ENCODE data around the gene LAMA2. TPM values are rescaled to one million over a fixed set of nuclear protein-coding genes. Genes with fewer than 3 reads are reported as not detected.

LAMA2 gene
- total RNA-seq, 1 donor from 2014 or later, result 1.8 TPM

GRCh38 chr6:128997880-128998279 is 114.9 kb downstream of the LAMA2 start:
- no peak overlapping the region for H3K27ac Mint-ChIP-seq (ENCODE audit: unreplicated experiment)
- Histone ChIP-seq H3K36me3 (ENCODE audit: insufficient read depth, low read length) (no peaks in the 10 kb centered on the region), H3K9me3 (ENCODE audit: insufficient read depth, low read depth, low read length) (no peaks in the 10 kb centered on the region), H3K4me1 (ENCODE audit: insufficient read depth, low read length) (no peaks in the 10 kb centered on the region), H3K4me2 (ENCODE audit: low read length) (no peak overlapping the region), H3K27ac (ENCODE audit: low read depth, low read length) (no peak overlapping the region), H3K9ac (ENCODE audit: low read length) (no peak overlapping the region), H3K4me3 (ENCODE audit: insufficient read depth, low read depth, low read length) (no peak overlapping the region), H3K79me2 (ENCODE audit: insufficient read depth, low read length) (no peaks in the 10 kb centered on the region), H3K27me3 (ENCODE audit: insufficient read depth, low read length) (no peaks in the 10 kb centered on the region), H2AFZ (ENCODE audit: low read depth, low read length) (no peak overlapping the region), H4K20me1 (ENCODE audit: insufficient read depth, low read length) (no peaks in the 10 kb centered on the region)
- H3K36me3 Mint-ChIP-seq (ENCODE audit: low read depth, unreplicated experiment), result peaks cover 2% of the 10 kb centered on the region
- no peaks in the 10 kb centered on the region for H3K27me3 Mint-ChIP-seq (ENCODE audit: low read depth, unreplicated experiment)
- H3K4me1 Mint-ChIP-seq (ENCODE audit: low read depth, unreplicated experiment), result no peaks in the 10 kb centered on the region
- FAIRE-seq, result no peak
- peaks cover 17% of the 10 kb centered on the region for H3K9me3 Mint-ChIP-seq (ENCODE audit: unreplicated experiment)
- no peak overlapping the region for H3K4me3 Mint-ChIP-seq (ENCODE audit: unreplicated experiment)
- DNase-seq (ENCODE audit: low read depth), result no peak
- no peak for TF ChIP-seq CTCF (IDR thresholded peaks at IDR 0.05; ENCODE audit: insufficient read depth, low read depth, low read length)
- no peak for TF ChIP-seq EZH2 (IDR thresholded peaks at IDR 0.05; ENCODE audit: insufficient read depth, low read length)

- Mint-ChIP-seq H3K9me3 (ENCODE audit: unreplicated experiment) (no peaks in the 10 kb centered on the region), H3K27me3 (ENCODE audit: low read depth, unreplicated experiment) (no peaks in the 10 kb centered on the region), H3K27ac (ENCODE audit: unreplicated experiment) (no peak overlapping the region), H3K36me3 (ENCODE audit: low read depth, unreplicated experiment) (no peaks in the 10 kb centered on the region), H3K4me3 (ENCODE audit: unreplicated experiment) (no peak overlapping the region), H3K4me1 (ENCODE audit: low read depth, unreplicated experiment) (peaks cover 7% of the 10 kb centered on the region)
- Histone ChIP-seq H3K36me3 (ENCODE audit: insufficient read depth, low read length) (no peaks in the 10 kb centered on the region), H3K9ac (ENCODE audit: low read length) (no peak overlapping the region), H4K20me1 (ENCODE audit: insufficient read depth, low read length) (no peaks in the 10 kb centered on the region), H3K4me2 (ENCODE audit: low read length) (no peak overlapping the region), H3K9me3 (ENCODE audit: insufficient read depth, low read depth, low read length) (no peaks in the 10 kb centered on the region), H3K4me3 (ENCODE audit: insufficient read depth, low read depth, low read length) (no peak overlapping the region), H2AFZ (ENCODE audit: low read depth, low read length) (no peak overlapping the region), H3K27me3 (ENCODE audit: insufficient read depth, low read length) (no peaks in the 10 kb centered on the region), H3K4me1 (ENCODE audit: insufficient read depth, low read length) (no peaks in the 10 kb centered on the region), H3K27ac (ENCODE audit: low read depth, low read length) (no peak overlapping the region), H3K79me2 (ENCODE audit: insufficient read depth, low read length) (no peaks in the 10 kb centered on the region)
- DNase-seq (ENCODE audit: low read depth) (no peak), FAIRE-seq (no peak)
- no peak for TF ChIP-seq EZH2 (IDR thresholded peaks at IDR 0.05; ENCODE audit: insufficient read depth, low read length)
- TF ChIP-seq CTCF (IDR thresholded peaks at IDR 0.05; ENCODE audit: insufficient read depth, low read depth, low read length), result no peak
Observed at GRCh38 chr6:129006724-129007514, 124.0 kb downstream of the LAMA2 start.

GRCh38 chr6:129007701-129008373 is 124.9 kb downstream of the LAMA2 start:
- Histone ChIP-seq H3K4me1 (ENCODE audit: insufficient read depth, low read length) (no peaks in the 10 kb centered on the region), H3K27ac (ENCODE audit: low read depth, low read length) (no peak overlapping the region), H3K9ac (ENCODE audit: low read length) (no peak overlapping the region), H2AFZ (ENCODE audit: low read depth, low read length) (no peak overlapping the region), H3K27me3 (ENCODE audit: insufficient read depth, low read length) (no peaks in the 10 kb centered on the region), H3K4me2 (ENCODE audit: low read length) (no peak overlapping the region), H3K36me3 (ENCODE audit: insufficient read depth, low read length) (no peaks in the 10 kb centered on the region), H4K20me1 (ENCODE audit: insufficient read depth, low read length) (no peaks in the 10 kb centered on the region), H3K9me3 (ENCODE audit: insufficient read depth, low read depth, low read length) (no peaks in the 10 kb centered on the region), H3K79me2 (ENCODE audit: insufficient read depth, low read length) (no peaks in the 10 kb centered on the region), H3K4me3 (ENCODE audit: insufficient read depth, low read depth, low read length) (no peak overlapping the region)
- no peak for TF ChIP-seq CTCF (IDR thresholded peaks at IDR 0.05; ENCODE audit: insufficient read depth, low read depth, low read length)
- no peak overlapping the region for H3K4me3 Mint-ChIP-seq (ENCODE audit: unreplicated experiment)
- FAIRE-seq (no peak), DNase-seq (ENCODE audit: low read depth) (no peak)
- no peaks in the 10 kb centered on the region for H3K9me3 Mint-ChIP-seq (ENCODE audit: unreplicated experiment)
- no peaks in the 10 kb centered on the region for H3K27me3 Mint-ChIP-seq (ENCODE audit: low read depth, unreplicated experiment)
- H3K36me3 Mint-ChIP-seq (ENCODE audit: low read depth, unreplicated experiment), result no peaks in the 10 kb centered on the region
- H3K27ac Mint-ChIP-seq (ENCODE audit: unreplicated experiment), result no peak overlapping the region
- H3K4me1 Mint-ChIP-seq (ENCODE audit: low read depth, unreplicated experiment), result peaks cover 7% of the 10 kb centered on the region
